Renal pelvis (tissue), 4 donors: ENCODE results near the gene PIK3R5. TPM values are rescaled to one million over a fixed set of nuclear protein-coding genes. Genes with fewer than 3 reads are reported as not detected.
"Not testable (repeated sequence)": the region's sequence is repeated elsewhere in the genome, so short reads cannot be mapped to it uniquely, and the experiment has no call there.

Experiments
- DNase-seq: peaks from one replicate; pipeline ENCODE4 v3.0.0-alpha.2; 2013
- polyA plus RNA-seq, 3 donors: library from polyadenylated mRNA; unstranded; fragments of 120-200 nt; gene quantifications; one replicate each; pipeline ENCODE4 v1.2.1, GENCODE V29; 2013; ENCODE audit not compliant: insufficient read length in 3 of 3

The PIK3R5 gene
- polyA plus RNA-seq, 3 donors: 0.73 to 1.00 (median 0.84) TPM

GRCh38 chr17:8859804-8860430 lies 105.6 kb downstream of the PIK3R5 start:
- DNase-seq: no peak

GRCh38 chr17:8859027-8859803 lies 106.3 kb downstream of the PIK3R5 start:
- DNase-seq: no peak

- no peak for DNase-seq
Observed at GRCh38 chr17:8857919-8858318, 107.6 kb downstream of the PIK3R5 start.

- DNase-seq: no peak
Observed at GRCh38 chr17:8856869-8857575, 108.5 kb downstream of the PIK3R5 start.

- not testable (repeated sequence) for DNase-seq
Observed at GRCh38 chr17:8856205-8856603, 109.3 kb downstream of the PIK3R5 start.

- DNase-seq: no peak
Observed at GRCh38 chr17:8855477-8856204, 109.9 kb downstream of the PIK3R5 start.

- DNase-seq: no peak
Observed at GRCh38 chr17:8851600-8851999, 113.9 kb downstream of the PIK3R5 start.

GRCh38 chr17:8849311-8850041 lies 116.0 kb downstream of the PIK3R5 start:
- DNase-seq: no peak

- no peak for DNase-seq
Observed at GRCh38 chr17:8847891-8848290, 117.6 kb downstream of the PIK3R5 start.

GRCh38 chr17:8846768-8847211 lies 118.7 kb downstream of the PIK3R5 start:
- no peak for DNase-seq

- DNase-seq: no peak
Observed at GRCh38 chr17:8844229-8845218, 121.0 kb downstream of the PIK3R5 start.

GRCh38 chr17:8843344-8843743 lies 122.2 kb downstream of the PIK3R5 start:
- DNase-seq: no peak

- DNase-seq: no peak
Observed at GRCh38 chr17:8841844-8842243, 123.7 kb downstream of the PIK3R5 start.

GRCh38 chr17:8839410-8839935 lies 126.0 kb downstream of the PIK3R5 start:
- no peak for DNase-seq

GRCh38 chr17:8838551-8839095 lies 126.9 kb downstream of the PIK3R5 start:
- no peak for DNase-seq

- DNase-seq: no peak
Observed at GRCh38 chr17:8837563-8838075, 127.9 kb downstream of the PIK3R5 start.

- DNase-seq: no peak
Observed at GRCh38 chr17:8836821-8837562, 128.5 kb downstream of the PIK3R5 start.

- DNase-seq: no peak
Observed at GRCh38 chr17:8835631-8836364, 129.7 kb downstream of the PIK3R5 start.
